A673 (cell line): ENCODE data around the gene UVSSA. TPM values are rescaled to one million over a fixed set of nuclear protein-coding genes. Genes with fewer than 3 reads are reported as not detected.

ENCODE experiments used
- BruUV-seq: library from RNA; stranded (reverse); fragments of 400-500 nt; replicated peaks from 2 replicates; lab custom pipeline; 2021; lab: Mats Ljungman, UMichigan
- CTCF ChIA-PET: fragments of 300-600 bp; sonication (Branson Sonifier 250); formaldehyde crosslinking; loops from one replicate; lab custom pipeline; 2022; ENCODE audit warnings: antibody characterized with exemption; lab: Charles Lee
- POLR2A ChIA-PET: fragments of 300-600 bp; sonication (Branson Sonifier 250); formaldehyde crosslinking; loops from one replicate; lab custom pipeline; 2022; ENCODE audit warnings: antibody characterized with exemption; ENCODE audit not compliant: low non-redundant PET; lab: Charles Lee
- DNase-seq: peaks from one replicate; pipeline ENCODE4 v3.0.0-alpha.2; 2015; ENCODE audit warnings: low spot score
- H3K27ac ChIP-seq: fragments of 200-600 bp; sonication (generic); 2 replicates; pipeline ENCODE4 v1.5.1; 2016; ENCODE audit warnings: mixed run types, low read depth, mild to moderate bottlenecking, mixed read lengths, antibody characterized with exemption, low read length; ENCODE audit not compliant: poor library complexity, severe bottlenecking
- H3K27me3 ChIP-seq: fragments of 200-600 bp; sonication (generic); replicated peaks from 2 replicates; pipeline ENCODE4 v1.6.1; 2017; ENCODE audit warnings: mixed run types, low read depth, mild to moderate bottlenecking, mixed read lengths, antibody characterized with exemption, low read length; ENCODE audit not compliant: insufficient read depth, poor library complexity
- H3K36me3 ChIP-seq: fragments of 200-600 bp; sonication (generic); 2 replicates; pipeline ENCODE4 v1.6.1; 2016; ENCODE audit warnings: mixed run types, mild to moderate bottlenecking, mixed read lengths, antibody characterized with exemption, low read length; ENCODE audit not compliant: insufficient read depth, poor library complexity, severe bottlenecking
- H3K4me1 ChIP-seq: fragments of 200-600 bp; sonication (generic); 2 replicates; pipeline ENCODE4 v1.6.1; 2017; ENCODE audit warnings: mixed run types, mild to moderate bottlenecking, mixed read lengths, antibody characterized with exemption, low read length; ENCODE audit not compliant: insufficient read depth, poor library complexity, severe bottlenecking
- H3K4me3 ChIP-seq: fragments of 200-600 bp; sonication (generic); 2 replicates; pipeline ENCODE4 v1.5.1; 2016; ENCODE audit warnings: low read depth, mixed run types, mild to moderate bottlenecking, mixed read lengths, low read length; ENCODE audit not compliant: poor library complexity, severe bottlenecking
- H3K9me3 ChIP-seq: fragments of 200-600 bp; sonication (generic); 2 replicates; pipeline ENCODE4 v1.6.1; 2016; ENCODE audit warnings: mixed run types, low read depth, mild to moderate bottlenecking, mixed read lengths, antibody characterized with exemption, low read length; ENCODE audit not compliant: poor library complexity, severe bottlenecking
- CTCF ChIP-seq: fragments of 300-800, 200-600 bp; sonication (generic); conservative IDR thresholded peaks from 2 replicates; pipeline ENCODE4 v1.5.1; 2017; ENCODE audit warnings: low read depth, mild to moderate bottlenecking, antibody characterized with exemption, low read length, moderate library complexity, mixed read lengths
- EZH2 ChIP-seq: fragments of 200-600 bp; sonication (generic); IDR thresholded peaks from 2 replicates; pipeline ENCODE4 v1.6.1; 2017; ENCODE audit warnings: borderline replicate concordance, low read depth, mild to moderate bottlenecking, mixed read lengths, antibody characterized with exemption, low read length; ENCODE audit not compliant: poor library complexity, severe bottlenecking
- intact Hi-C: fragments of 100-400 bp; cut with micrococcal nuclease; formaldehyde crosslinking; loops from one replicate; pipeline ENCODE4 v1.10.0; 2022; ENCODE audit not compliant: unreplicated experiment
- total RNA-seq: library from RNA; stranded (reverse); gene quantifications from 2 replicates; pipeline ENCODE4 v1.2.3, GENCODE V29; 2021

UVSSA gene
- total RNA-seq, 1 experiment from 2014 or later: 20.3 TPM

GRCh38 chr4:1396806-1397455, 49.9 kb downstream of the UVSSA start:
- H3K4me1 ChIP-seq: no peaks in the 10 kb centered on the region
- POLR2A ChIA-PET: no interaction called here
- intact Hi-C loops: no loop called here
- CTCF ChIA-PET: no interaction called here
- H3K36me3 ChIP-seq: no peaks in the 10 kb centered on the region
- no TSS peak for BruUV-seq
- H3K4me3 ChIP-seq: no peak overlapping the region
- no peak for DNase-seq
- TF ChIP-seq CTCF (no peak), EZH2 (no peak)
- H3K9me3 ChIP-seq: peaks cover 14% of the 10 kb centered on the region
- H3K27me3 ChIP-seq: peaks cover 17% of the 10 kb centered on the region
- no peak overlapping the region for H3K27ac ChIP-seq

DNA sequence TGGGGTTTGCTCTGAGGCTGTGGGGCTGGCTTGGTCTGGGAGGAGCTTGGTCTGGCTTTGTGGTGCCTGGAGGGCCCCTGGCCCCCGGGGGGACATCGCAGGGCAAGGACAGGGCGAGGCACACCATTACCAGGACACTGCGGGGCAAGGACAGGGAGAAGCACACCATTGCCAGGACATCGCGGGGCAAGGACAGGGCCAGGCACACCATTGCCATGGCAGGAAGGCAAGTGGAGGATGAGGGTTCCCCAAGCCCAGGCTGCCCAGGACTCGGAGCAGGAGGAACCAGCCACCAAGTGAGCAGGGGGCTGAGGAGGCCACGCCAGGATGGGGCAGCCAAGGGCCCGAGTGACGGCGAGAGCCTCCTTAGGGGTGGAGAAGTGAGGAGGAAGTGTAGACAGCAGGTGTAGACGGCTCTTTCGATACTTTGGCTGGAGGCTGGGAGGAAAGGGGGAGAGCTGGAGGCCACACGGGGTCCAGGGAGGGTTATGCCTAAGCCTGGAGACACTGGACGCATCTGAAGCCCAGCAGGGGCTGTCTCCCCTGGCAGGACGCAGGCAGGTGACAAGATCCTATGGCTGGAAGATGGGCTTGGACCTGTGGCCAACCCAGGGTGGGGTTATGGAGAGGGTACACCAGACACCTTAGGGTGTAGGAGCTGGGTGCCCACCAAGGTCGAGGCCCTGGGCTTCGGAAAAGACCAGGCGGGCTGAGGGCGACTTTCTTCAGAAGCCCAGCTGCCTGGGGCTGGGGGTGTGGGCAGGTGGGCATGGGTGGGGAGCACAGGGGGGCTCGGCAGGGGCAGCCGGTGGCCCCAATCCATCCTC, 51.9 kb downstream of the UVSSA start:
- no peaks in the 10 kb centered on the region for H3K4me1 ChIP-seq
- no peak for TF ChIP-seq CTCF
- no peak for TF ChIP-seq EZH2
- ChIA-PET CTCF (no interaction called here), POLR2A (no interaction called here)
- DNase-seq: no peak
- intact Hi-C loops: no loop called here
- peaks cover 37% of the 10 kb centered on the region for H3K27me3 ChIP-seq
- no TSS peak for BruUV-seq
- no peaks in the 10 kb centered on the region for H3K36me3 ChIP-seq
- no peak overlapping the region for H3K27ac ChIP-seq
- peaks cover 14% of the 10 kb centered on the region for H3K9me3 ChIP-seq
- no peak overlapping the region for H3K4me3 ChIP-seq

DNA sequence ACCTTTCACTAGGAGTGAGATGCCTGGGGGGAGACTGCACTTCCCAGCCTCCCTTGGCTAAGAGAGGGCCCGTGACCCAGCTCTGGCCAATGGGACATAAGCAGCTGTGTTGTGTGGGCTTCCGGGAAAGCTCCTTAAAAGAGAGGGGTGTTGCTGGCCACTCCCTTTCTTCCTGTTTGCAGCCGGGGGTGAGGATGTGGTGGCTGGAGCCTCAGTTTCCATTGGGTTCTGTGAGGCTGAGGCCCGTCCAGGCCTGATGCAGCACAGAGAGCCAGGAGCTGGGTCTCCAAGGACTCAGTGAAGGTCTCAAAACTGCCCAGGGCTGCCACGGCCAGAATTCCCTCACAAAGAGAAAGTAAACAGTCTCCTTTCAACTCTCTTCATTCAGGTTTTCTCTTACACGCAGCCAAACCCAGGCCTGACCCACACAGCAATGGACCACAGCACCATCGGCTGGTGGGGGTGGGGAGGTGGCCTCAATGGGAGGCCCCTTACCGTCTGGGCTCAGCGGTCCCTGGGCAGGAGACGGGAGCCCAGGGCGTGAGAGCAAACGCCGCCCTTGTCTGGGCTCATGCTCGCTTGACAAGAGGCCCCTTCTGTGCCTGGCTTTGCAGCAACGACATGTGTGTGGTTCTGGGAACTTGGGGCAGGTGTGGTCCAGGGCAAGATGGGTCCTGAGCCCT, 52.6 kb downstream of the UVSSA start:
- ChIA-PET POLR2A (no interaction called here), CTCF (no interaction called here)
- no peak for DNase-seq
- BruUV-seq: no TSS peak
- intact Hi-C loops: no loop called here
- H3K9me3 ChIP-seq: peaks cover 14% of the 10 kb centered on the region
- no peaks in the 10 kb centered on the region for H3K4me1 ChIP-seq
- peaks cover 44% of the 10 kb centered on the region for H3K27me3 ChIP-seq
- no peak overlapping the region for H3K27ac ChIP-seq
- H3K4me3 ChIP-seq: no peak overlapping the region
- H3K36me3 ChIP-seq: no peaks in the 10 kb centered on the region
- TF ChIP-seq EZH2 (no peak), CTCF (no peak)
